GM18511 (cell line): ENCODE data around the gene RPTOR.

Experiments used
- ATAC-seq: cut with Tn5 transposase; IDR thresholded peaks from one replicate; pipeline ENCODE4 v1.9.1; 2021; ENCODE audit warnings: mild to moderate bottlenecking, moderate library complexity; ENCODE audit not compliant: unreplicated experiment

Gene RPTOR

DNA sequence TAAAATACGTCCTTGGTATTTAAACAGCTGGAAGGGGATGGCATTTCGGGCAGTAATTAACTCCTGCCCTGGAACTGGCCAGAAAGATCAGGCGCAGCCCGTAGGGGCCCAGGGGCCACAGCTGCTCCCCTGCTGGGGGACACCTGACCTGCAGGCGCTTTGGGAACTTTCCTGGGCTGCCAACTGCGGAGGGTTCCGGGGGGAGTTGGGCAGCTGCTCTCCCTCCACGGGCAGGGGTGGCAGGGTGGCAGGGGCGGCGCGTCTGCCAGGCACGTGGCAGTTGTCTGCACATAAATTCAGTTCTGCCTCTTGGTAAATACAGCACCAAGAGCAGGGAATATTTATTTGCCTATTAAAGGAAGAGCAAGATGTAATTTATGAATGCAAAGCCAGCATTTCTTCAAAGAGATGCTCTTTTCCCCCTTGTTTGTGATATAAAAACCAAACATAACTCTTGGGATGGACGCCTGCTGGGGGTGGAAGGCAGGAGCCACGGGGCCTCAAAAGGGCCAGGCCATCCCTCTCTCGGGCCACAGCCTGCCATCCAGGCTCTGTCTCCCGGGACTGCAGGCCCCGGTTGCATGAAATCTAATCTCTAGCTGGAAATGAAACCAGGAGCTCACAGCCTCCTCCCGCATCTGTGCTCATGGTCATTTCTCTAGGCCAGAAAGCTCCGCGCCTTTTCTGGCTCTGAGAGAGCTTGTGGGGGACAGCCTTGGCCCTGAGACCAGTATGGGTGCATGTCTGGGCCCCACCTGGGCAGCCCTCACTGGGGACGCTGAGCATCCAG, 417.1 kb downstream of the RPTOR start:
- ATAC-seq = no peak

GRCh38 chr17:80962356-80963329, 418.0 kb downstream of the RPTOR start:
- no peak for ATAC-seq

- no peak for ATAC-seq
These were observed 419.3 kb downstream of the RPTOR start for GRCh38 chr17:80963812-80964543.

GRCh38 chr17:80964544-80964856, 419.9 kb downstream of the RPTOR start:
- ATAC-seq = no peak

DNA sequence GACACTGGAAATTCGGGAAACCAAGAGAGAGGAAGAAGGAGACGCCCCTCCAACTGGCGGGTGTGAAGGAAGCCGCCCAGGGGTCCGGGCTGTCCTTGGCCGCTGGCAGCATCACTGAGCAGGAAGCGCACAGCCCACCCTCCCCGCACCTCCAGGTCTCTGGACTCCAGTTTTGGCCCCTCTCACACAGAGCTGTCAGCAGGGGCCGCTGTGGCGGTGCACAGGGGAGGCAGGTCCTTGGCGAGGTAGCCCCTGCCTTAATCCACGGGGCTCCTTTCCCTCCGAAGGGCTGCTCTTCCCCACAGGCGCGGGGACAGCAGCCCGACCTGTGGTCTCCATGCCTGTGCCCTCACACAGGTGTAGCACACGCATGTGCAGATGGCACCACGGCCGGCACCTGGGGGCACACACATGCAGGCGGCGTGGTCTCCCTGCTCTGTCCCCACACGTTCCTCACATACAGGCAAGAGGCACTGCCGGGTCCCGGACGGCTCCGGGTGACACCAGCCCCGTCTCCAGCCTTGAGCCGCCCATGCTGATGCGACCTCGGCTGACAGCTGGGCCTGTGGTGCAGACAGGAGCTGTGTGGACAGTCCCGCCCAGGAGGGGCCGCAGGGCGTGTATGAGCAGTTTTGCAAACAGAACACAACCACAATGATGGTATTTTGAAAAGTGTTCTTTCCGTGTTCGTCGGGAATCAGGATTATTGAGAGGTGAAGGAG, 420.4 kb downstream of the RPTOR start:
- ATAC-seq = no peak

- ATAC-seq = no peak
These were observed 421.0 kb downstream of the RPTOR start for GRCh38 chr17:80965606-80966005.

GRCh38 chr17:80967404-80967872, 422.8 kb downstream of the RPTOR start:
- ATAC-seq = no peak

GRCh38 chr17:80968602-80969029, 424.0 kb downstream of the RPTOR start:
- no peak for ATAC-seq

DNA sequence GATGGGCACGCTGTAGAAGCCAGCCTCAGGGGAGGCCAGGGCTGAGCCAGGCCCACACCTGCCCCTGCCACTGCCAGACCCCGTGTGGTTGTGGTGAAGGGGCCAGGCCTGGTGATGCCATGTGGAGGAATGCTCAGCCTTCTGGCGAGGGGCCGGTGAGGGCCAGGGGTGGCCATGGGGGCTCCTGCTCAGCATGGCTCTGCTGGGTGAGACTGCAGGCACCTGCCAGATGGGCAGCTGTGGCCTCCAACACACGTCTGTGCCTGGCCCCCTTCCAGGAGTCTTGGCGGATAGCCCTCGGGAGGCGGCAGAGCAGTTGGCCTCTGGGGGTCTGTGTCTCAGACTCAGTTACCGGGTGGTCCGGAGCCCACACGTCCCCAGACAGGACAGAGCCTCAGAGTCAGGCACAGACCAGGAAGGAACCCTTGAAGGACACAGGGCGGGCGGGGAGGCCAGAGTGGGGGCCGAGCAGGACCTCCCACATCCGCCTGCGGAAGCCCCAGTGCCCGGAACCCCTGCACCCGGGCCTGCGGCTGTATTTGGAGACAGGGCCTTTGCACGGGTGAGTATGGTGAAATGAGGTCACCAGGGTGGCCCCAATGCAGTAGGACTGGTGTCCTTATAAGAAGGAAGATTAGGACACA, 424.5 kb downstream of the RPTOR start:
- ATAC-seq = no peak

DNA sequence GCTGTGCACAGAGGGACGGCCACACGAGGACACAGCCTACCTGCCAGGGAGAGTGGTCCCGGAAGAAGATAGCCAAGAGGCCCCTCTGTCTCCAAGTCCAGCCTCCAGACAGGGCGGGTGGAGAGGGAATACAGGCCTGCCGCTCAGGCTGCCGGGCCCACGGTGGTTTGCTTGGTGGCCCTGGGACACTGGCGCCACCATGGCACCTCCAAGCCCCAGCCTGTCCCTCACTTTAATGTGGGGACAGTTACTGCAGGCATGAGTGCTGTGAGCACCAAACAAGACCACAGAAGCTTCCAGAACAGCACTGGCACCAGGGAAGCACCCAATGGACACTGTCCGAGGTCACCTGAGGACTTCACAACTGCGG, 425.0 kb downstream of the RPTOR start:
- no peak for ATAC-seq

GRCh38 chr17:80970044-80970761, 425.6 kb downstream of the RPTOR start:
- ATAC-seq = no peak

DNA sequence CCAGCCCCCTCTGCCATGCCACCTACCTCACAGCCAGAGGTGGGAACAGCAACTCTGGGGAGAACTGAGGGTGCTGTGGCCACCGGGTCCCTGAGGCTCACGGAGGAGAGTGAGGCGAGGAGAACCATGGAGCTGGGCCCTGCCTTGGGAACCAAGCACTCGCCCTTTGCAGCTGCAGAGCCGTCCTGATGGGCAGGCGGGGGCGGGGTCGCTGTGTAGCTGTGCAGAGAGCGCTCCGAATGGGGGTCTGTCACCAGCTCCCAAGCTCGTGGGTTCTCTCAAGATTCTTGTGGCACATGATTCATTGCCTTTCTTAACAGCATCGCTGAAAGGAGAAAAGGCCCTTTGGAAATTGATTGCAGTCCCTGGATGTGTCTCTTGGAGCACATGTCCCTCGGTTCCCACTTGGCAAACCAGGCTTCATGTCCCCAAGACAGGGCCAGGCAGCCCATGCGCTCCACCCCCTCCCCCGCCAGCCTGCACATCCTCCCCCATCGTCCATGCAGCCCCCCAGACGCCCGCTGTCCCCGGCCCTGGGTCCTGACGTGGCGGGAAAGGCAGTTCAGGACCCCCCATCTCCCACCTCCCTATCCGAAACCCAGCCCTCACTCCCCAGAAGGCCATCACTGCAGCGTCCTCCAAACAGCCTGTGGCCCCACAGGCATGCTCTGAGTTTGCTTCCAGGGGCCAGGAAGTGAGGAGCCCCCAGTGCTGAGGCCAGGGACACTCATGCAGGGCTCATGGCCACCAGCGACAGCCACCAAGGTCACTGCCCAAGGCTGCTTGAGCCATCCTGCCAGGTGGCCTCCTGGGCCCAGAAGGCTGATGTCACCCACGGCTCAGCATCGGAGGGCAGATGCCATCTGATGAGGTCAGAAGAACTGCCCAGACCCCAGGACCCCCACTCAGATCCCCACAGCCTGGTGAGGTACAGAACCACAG, 426.4 kb downstream of the RPTOR start:
- ATAC-seq = no peak

GRCh38 chr17:80971704-80972304, 427.2 kb downstream of the RPTOR start:
- ATAC-seq = no peak

DNA sequence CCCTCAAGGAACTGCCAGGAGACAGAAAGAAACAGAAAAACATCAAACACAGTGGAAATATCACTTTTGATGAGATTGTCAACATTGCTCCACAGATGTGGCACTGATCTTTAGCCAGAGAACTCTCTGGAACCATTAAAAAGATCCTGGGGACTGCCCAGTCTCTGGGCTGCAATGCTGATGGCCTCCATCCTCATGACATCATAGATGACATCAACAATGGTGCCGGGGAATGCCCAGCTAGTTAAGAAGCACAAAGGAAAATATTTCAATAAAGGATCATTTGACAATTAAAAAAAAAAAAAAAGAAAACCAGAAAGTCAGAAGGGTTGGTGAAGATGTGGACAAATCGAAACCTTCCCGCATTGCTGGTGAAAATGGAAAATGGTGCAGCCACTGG, 432.1 kb downstream of the RPTOR start:
- no peak for ATAC-seq

DNA sequence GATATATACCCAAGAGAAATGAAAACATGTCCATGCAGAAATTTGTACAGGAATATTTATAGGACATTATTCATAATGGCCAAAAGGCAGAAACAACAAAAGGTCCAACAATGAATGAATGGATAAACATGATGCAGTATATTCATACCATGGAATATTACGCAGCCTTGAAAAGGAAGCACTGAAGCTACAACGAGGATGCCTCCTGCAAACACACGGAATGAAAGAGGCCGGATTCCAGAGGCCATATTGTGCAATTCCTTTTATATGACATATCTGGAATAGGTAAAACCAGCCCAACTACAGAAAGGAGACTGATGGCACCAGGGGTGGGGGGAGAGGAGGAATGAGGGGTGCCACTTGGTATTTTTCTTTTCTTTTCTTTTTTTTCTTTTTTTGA, 432.5 kb downstream of the RPTOR start:
- no peak for ATAC-seq

- ATAC-seq = no peak
These were observed 434.2 kb downstream of the RPTOR start for GRCh38 chr17:80978499-80979497.
